ENCODE measurements around the gene ALOX5AP.

Gene ALOX5AP

DNA sequence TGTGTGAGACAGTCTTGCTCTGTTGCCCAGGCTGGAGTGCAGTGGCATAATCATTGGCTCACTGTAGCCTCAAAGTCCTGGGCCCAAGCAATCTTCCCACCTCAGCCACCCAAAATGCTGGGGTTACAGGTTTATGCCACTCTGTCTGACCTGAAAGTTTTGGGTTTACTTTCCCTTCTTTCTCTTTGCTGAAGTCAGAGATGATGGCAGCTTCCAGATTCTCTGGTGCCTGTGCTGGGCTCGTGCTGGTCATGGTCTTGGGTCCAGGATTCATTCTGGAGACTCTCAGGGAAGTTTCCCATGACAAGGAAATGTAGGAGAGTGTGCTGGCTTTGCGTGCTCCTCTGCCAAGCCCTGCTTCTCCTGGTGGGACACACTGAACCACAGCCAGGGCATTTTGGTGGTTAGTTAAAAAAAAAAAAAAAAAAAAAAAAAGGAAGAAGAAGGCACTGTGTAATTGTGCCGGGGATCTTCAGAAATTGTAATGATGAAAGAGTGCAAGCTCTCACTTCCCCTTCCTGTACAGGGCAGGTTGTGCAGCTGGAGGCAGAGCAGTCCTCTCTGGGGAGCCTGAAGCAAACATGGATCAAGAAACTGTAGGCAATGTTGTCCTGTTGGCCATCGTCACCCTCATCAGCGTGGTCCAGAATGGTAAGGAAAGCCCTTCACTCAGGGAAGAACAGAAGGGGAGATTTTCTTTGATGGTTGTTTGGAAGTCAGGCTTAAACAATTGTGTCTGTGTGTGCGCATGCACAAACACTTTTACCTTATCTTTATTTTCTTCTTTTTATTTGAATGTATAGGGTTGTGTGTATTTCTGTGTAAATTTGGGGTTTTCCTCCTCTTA, at the start of gene ALOX5AP:
Gene ALOX5AP, plus strand, starts transcription at position 519 of the 847 bp plus-strand sequence. Its CDS starts 63 bp downstream, at position 582.
- DNase-seq: no peak

DNA sequence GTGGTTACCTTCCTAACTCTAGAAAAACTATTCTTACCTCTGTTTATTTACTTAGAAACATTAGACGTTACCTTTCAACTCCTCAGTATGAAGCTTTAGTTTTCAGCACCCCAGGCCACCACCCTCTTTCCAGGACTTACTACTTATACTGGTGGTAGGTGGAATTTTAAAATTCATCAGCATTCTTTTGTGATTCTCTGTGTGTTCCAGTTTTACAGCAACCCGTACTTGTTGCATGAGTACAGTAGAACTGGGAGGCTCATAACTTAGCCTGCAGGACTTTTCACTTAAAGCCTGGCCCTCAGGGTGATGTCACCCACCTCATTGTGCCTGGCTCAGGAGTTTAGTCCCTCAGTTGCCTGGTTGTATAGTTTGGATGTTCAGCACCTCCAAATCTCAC, 49.4 kb upstream of the ALOX5AP start:
- DNase-seq: no peak

DNA sequence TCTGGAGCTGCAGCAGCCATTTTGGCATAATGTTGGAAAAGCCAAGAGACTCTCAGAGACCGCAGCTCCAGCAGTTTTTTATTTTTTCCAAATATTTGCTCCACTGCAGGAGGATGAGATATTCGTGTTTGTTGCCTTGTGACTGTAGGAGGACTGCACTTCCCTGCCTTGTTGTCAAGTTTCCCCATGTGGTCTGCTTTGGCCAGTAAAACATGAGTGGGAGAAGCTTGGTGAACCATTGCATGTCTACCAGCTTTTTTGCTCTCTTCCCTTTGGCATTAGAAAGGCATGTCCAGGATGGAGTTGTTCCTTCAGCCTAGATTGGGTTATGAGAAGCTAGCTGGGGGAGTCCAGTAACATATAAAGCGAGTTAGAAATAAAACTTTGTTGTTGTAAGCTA, 47.7 kb upstream of the ALOX5AP start:
- DNase-seq: no peak

DNA sequence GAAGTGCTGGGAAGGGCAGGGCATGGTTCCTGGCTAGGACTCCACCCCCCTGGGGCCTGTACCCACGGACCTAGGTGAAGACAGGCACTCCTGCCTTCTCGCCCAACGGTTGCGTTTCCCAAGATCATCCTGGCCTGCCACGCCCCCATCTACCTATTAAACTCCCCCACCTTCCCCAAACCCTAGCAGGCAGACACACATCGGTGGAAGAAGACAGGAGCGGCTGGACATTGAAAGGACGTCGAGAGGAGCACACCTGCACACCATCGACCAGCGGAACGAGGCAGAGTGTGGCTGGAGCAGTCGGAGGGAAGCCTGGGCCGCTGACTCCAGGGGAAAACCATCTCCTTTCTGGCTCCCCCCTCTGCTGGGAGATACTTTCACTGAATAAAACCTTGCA, 45.6 kb upstream of the ALOX5AP start:
- DNase-seq: no peak

DNA sequence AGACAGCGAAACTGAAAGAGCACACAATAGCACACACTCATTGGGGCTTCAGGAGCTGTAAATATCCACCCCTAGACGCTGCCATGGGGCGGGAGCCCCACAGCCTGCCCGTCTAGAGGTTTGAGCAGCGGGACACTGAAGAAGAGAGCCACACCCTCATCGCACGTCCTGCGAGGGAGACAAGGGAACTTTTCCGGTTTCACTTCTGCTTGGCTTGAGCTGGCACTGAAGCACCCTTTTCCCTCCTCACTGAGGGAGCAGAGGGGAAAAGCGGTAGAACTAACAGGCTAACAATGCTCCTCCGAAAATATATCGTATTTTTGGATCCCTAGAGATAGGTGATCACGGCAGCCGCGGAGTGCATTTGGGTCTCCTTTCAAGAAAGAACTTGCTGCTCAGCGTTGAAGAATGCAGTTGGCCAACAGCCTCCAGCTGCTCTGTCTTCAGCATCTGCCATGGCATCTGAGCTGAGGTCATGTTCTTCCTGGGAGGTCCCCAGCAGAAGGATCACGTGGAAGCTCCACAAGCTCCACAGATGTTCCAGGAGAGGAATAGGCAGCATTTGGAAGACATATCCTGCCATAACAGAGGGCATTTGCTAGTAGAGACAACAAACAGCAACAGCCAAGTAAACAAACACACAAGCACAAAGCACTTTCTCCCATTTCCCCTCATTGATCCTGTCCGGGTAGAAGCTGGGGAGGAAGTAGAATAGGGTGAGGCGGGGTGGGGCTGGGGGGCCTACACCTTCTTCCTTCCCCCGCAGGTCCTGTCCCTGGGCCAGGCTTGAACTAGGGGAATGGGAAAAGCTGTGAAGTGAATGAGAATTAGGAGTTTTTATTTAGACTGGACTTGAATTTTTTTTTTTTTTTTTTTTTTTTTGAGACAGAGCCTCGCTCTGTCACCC, 44.8 kb upstream of the ALOX5AP start:
- DNase-seq: peak; percentile 97

DNA sequence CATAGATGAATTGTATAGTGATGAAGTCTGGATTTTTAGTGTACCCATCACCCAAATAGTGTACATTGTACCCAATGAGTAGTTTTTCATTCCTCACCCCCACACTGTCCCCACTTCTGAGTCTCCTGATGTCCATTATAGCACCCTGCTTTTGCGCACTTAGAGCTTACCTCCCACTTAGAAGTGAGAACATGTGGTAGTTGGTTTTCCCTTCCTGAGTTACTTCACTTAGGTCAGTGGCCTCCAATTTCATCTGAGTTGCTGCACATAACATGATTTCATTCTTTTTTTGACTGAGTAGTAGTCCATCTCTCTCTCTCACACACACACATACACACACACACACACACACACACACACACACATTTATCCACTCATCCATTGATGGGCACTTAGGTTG, 43.2 kb upstream of the ALOX5AP start:
- no peak for DNase-seq

DNA sequence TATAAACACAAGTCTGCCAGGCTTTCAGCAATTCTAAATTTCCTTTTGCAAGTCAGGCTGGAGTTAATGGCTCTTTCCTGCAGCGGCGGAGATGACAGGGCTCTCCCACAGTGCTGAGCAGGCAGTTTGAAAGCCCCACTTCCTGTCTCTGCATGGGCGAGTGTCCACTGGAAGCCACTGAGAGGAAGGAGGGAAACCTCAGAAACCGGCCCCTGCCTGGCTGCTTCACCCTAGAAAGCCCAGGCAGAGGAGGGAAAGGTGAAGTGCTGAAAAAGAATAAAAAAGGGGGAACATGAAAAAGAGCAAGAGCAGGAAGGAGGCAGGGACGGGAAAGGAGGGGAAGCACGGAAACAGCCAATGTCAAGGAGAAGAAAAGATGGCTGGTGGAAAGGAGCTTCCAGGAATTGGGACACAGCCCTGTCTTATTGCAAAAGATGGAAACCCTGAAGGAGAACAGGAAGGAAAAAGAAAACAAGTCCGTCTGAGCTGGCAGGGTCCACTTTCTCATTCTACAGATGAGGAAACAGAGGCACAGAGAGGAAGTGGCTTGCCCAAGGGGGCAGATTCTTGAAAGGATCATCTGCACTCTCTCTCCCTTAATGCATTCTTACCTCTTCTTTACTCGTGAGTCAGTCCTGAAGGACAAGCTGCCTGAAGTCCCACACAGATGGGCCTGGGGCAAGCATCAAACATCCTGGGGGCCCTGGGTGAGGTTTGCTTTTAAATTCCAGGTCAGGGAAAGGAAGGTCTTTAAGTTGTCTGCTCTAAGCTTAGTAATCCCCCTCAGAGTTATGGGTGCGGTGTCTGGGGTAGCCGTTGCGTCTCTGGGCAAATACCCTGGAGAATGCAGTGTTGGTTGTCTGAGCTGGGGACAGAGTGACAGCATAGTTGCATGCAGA, 38.8 kb upstream of the ALOX5AP start:
- DNase-seq: no peak

DNA sequence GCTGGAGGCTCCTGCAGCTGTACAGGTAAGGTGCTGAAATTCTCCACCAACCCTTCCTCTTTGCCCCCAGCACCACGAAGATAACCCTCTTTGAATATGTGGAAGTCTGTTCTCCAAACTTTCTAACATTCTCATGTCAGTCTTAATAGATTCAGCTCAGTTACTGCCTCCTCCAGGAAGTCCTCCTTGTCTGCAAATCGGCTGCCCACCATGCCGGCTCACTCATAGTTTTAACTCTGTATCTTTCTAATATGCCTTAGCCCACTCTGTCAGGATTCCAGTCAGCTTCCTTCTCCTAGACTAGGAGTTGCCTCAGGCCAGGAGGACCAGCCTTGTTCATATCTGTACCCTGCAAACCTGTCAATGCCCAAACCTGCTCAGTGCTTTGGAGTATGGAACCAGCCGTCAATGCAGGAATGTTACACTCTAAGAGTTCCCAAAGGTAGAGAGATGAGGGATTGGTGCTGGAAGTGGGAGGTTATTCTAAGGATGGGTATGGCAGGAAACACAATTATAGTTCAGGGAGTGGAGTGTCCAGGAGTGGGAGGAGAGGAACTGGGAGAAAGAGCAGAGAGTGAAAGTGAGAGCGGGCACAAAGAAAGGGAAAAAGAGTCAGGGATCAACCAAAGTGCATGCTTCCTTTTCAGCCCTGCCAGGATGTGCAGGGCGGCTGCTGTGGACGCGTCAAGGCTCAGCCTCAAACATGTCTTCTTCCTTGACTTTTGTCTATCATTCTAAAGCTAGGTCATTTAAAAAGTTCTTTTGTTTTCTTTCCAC, 38.0 kb upstream of the ALOX5AP start:
- no peak for DNase-seq

DNA sequence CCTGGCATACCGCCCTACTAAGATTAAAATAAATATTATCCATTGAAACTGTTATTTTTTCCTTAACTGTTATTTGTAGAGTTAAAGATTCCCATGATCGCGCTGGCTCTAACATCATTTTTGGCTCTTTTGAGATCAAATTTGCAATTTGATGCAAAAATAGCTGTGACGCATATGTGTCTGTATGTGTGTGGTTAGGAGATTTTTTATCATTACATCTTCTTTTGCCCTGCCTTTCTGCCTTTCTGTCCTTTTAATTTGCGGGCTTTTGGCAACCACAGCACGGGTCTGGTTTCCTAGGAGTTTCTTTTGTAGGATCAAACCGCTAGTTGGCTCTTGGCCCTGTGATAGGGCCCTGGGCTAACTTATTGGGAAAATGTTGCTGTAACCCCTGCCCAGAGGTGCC, 37.3 kb upstream of the ALOX5AP start:
- no peak for DNase-seq

DNA sequence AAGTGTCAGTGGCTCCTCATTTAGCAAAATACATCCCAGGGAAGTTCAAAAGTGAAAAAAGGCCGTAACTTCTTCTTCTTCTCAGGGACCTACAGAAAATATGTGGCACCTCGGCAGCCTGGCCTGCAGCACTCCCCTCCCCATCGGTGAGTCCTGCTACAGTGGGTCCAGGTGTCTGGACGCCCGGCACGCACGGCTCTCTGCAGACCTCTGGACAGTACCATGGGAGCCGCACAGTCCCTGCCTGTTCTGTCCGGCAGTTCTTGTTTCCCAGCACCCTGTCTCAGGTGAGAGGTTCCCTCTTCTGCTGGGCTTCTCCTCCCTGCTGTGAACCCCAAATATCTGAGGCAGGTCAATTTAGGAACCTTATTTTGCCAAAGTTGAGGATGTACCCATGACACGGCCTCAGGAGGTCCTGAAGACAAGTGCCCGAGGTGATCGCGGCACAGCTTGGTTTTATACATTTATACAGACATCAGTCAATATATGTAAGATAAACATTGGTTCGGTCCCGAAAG, 36.8 kb upstream of the ALOX5AP start:
- no peak for DNase-seq

DNA sequence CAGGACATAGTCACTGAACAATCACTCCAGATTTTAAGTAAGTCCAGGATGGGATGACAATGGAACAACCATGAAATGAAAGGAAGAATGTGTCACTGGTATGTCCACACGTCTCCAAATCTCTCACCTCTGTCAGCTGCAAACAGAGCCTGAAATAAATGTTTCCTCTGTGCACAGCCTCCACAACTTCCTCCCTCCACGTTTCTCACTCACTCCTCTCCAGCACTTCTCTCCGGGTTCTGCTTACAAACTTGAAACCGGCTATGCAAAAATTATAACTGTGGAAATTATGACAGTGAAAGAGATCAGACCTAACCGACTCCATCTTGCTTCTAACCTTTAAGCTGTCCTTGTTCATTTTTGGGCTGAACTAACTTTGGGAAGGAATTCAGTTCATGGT, 35.0 kb upstream of the ALOX5AP start:
- DNase-seq: no peak

DNA sequence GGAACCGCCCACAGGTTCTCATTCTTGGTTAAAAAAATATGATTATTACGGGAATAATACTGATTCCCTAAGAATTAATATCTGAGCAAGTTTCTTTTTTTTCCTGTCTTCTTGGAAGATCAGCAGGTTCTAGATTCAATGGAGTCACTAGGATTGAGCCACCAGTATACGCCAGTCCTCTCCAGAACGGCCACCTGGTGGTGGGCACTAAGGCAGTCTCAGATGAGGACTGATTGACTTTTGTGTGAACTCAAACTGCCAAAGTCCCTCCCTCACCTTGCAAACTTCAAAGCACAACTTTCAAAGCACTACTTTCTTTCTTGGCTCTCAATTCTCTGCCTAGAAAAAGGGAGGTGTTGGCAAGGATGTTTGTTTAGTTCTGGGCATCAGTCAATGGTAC, 33.3 kb upstream of the ALOX5AP start:
- DNase-seq: no peak

DNA sequence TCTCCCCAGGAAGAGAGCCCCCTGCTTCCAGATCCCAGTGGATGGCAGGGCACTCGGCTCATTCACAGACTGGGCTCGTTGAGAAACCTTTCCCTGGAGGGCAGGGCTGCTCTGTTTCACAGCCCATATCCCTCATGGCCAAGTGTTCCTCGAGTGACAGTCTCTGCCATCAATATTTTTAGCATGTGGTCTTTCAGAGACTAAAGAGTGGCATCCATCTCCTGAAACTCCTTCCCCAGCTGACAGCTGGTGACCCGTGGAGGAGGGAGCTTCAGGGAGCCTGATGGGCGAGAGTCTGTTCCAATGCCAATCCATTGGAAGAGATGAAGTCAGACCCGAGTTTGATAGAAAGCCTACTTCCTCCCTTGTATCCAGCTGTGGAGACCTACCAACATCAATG, 30.7 kb upstream of the ALOX5AP start:
- no peak for DNase-seq

DNA sequence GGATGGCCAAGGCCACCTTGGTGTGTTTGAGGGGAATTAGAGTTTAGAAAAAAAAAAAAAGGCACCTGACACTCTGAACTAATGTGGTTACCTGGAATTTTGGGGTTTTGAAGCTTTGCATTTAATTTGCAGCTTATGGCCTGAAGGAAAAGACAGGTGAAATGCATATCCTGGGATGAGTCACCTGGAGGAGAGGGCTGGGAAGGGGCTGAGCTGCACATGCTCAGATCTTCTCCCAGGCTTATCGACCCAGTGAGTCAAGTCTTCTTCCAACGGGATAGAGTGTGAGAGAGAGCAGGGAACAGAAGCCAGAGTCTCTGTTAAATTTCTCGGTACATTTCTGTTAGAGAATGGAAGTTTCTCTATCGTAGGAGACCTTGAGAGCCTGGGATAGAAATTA, 29.7 kb upstream of the ALOX5AP start:
- DNase-seq: no peak

DNA sequence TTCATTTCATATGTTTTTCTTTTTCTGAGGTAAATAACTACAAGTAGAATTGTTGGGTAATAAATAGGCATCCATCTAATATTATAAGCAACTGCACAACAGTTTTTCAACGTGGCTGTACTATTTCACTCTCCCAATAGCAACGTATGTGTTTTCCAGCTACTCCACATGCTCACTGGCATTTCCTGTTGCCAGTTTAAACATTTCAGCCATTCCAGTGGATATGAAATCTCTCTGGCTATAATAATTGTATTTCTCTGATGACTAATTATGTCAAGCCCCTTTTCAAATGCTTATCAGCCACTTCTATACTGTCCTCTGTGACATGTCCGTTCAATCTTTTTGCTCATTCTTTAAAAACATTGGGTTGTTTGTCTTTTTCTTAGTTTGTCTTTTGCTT, 26.8 kb upstream of the ALOX5AP start:
- DNase-seq: peak; percentile 56

DNA sequence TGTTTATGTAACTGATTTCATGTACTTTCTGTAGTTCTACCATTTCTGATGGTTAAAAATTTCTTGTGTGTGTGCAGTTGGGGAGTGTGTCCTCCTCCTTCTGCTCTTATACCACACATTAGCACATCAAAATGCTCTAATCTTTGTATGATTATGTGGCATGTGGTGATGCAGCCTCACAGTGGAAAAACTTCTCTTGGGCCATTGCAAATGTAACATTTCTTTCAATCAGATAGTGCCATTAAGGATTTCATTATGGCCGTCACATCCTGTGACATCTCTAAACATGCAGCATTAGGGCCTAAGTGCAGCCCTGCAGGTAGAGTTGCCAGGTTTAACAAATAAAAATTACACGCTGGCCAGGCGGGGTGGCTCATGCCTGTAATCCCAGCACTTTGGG, 24.9 kb upstream of the ALOX5AP start:
- no peak for DNase-seq

DNA sequence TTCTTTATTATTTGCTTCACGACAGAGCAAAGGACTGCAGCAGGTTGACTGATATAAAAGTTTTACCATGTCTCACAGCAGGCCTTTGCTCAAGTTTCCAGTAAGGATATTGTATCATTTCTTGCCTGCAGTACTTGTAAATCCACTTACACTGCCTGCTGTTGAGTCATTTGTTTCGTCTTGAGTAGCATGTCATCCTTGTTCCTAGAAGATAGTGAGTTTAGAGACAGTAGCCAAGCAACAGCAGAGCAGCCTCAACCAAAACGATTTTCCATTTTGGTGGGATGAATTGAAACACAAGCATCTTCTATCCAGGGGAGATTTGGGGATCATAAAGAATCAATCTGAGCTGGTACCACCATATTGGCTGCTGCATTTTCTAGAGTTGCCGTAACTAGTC, 24.0 kb upstream of the ALOX5AP start:
- peak; percentile 47 for DNase-seq

DNA sequence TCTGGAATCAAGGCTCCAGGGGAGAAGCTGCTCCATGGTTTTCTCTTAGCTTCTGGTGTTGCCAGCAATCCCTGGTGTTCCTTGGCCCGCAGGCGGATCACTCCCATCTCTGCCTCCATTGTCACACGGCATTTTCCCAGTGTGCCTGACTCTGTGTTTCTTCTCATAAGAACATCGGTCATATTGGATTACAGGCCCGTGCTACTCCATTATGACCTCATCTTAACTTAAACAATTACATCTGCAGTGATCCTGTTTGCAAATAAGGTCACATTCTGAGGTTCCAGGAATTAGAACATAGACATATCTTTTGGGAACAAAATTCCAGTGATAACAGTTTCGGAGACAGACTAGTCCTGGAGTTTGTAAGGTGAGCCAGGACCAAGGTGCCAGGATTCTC, 23.5 kb upstream of the ALOX5AP start:
- no peak for DNase-seq

DNA sequence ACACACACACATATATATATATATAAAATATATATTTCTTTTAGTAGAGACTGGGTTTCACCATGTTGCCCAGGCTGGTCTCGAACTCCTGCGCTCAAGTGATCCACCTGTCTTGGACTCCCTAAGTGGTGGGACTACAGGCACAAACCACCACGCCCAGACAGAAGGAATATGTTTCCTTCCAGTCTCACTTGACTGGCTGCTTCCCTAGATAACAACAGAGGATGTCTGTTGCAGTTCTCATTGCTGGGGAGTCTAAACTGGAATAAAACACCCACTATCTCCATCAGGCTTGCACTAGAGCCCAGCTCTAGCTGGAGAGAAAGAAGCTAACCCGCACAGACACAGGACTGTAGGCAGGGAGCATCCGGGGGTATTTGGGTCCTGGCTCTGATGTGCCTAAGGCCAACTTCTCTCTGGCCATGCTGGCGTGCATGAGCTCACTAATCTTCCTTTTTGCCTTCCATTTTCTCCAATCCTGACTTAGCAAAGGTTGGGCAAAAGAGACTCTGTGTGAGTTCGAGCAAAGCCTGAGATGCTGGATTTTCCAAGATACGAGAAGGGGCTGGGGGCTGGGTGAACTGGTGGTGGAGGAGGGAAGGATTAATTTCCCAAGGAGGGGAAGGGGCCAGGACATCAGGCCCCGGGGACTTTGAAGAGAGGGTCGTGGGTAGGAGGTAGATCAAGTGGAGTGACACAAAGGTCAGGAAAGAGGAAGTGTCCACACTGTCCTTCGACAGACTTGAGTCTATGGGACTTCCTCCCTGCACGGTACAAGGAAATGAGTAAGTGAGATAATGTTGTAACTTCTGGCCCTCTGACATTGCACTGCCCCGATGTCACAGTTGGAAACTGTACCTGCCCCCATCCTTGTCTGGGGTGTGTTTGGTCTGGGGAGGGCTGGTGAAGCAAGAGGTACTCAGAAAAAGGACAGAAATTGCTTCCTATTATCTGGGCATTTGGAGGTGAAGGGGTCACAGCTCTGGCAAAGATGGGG, 22.5 kb upstream of the ALOX5AP start:
- DNase-seq: peak; percentile 41

DNA sequence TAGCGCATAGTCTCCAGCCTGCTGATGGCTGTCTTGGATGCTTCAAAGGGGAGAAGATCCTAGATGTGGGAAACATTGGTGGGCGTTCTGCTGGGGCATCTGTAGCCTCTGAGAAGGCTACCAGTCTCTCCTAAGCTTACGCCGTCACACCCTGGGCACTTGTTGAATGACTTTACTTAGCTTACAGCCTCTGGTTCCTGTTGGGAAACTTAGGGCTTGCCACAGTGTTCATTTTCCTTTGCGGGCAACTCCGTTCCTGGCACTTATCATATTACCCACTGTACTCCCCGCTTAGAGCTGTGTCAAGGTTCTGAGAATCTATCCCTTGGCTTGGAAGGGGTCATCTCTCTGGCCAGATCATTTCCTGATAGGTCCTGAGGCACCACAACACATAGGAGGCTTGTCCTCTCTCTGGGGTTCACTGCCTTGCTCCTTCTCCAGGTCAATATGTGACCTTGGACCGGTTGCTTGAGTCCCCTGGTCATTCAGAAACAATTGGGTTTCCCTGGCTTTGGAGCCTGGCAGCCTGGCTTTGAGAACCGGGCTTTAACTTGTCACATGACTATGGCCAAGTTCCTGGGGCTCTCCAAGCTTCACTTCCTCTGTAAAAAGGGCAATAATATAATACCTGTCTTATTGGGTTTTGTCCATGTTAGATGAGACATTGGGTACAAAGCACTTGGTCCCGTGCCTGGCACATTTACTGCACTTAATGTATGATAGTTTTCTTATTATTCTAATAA, 20.5 kb upstream of the ALOX5AP start:
- DNase-seq: no peak

All from HCEC 1CT (cell line).